ENCODE data around the gene KLF9. TPM values are rescaled to one million over a fixed set of nuclear protein-coding genes. Genes with fewer than 3 reads are reported as not detected.
A peak's percentile ranks its signal among the peaks of the same experiment; 100 is the strongest.

Gene KLF9
- 10 to 100 TPM in 3 of 4 donors, 1 to 10 TPM in 1; 1.3 to 33.7 (median 16.0) TPM for polyA plus RNA-seq
- long read RNA-seq, donor 1, full-length matches to known transcripts: 1 of 1 reads
- long read RNA-seq, donor 1, partial matches to known transcripts: 0 of 1 reads
- long read RNA-seq, donor 1, other reads (novel, unspliced or antisense): 0 of 1 reads
- long read RNA-seq, donor 2, full-length matches to known transcripts: 2 of 2 reads
- long read RNA-seq, donor 2, partial matches to known transcripts: 0 of 2 reads
- long read RNA-seq, donor 2, other reads (novel, unspliced or antisense): 0 of 2 reads
- long read RNA-seq, donor 3: 0 reads
- long read RNA-seq, donor 4: 0 reads
- long read RNA-seq, donor 5: 0 reads
- long read RNA-seq, donor 6, full-length matches to known transcripts: 1 of 1 reads
- long read RNA-seq, donor 6, partial matches to known transcripts: 0 of 1 reads
- long read RNA-seq, donor 6, other reads (novel, unspliced or antisense): 0 of 1 reads
- long read RNA-seq, donor 7, full-length matches to known transcripts: 3 of 3 reads
- long read RNA-seq, donor 7, partial matches to known transcripts: 0 of 3 reads
- long read RNA-seq, donor 7, other reads (novel, unspliced or antisense): 0 of 3 reads
- long read RNA-seq, donor 8: 0 reads
- long read RNA-seq, donor 9, full-length matches to known transcripts: 1 of 1 reads
- long read RNA-seq, donor 9, partial matches to known transcripts: 0 of 1 reads
- long read RNA-seq, donor 9, other reads (novel, unspliced or antisense): 0 of 1 reads
- long read RNA-seq, donor 10, full-length matches to known transcripts: 3 of 3 reads
- long read RNA-seq, donor 10, partial matches to known transcripts: 0 of 3 reads
- long read RNA-seq, donor 10, other reads (novel, unspliced or antisense): 0 of 3 reads

GRCh38 chr9:70413799-70414775 is at the start of gene KLF9:
KLF9 (minus strand) TSS chr9:70414657; CDS start chr9:70413363, 1,294 bp downstream.
- Histone ChIP-seq H3K9me3 (ENCODE audit: control insufficient read depth in 2 of 2, insufficient read depth in 1 of 2, low read depth in 1 of 2, low read length in 1 of 2) (no peaks in the 10 kb centered on the region), H3K27ac (ENCODE audit: low read depth in 1 of 3, low read length in 2 of 3) (peak within 1 kb of the TSS; percentile 75 to 100 (median 100)), H3K4me3 (ENCODE audit: low read depth in 1 of 3, low read length in 3 of 3) (peak within 1 kb of the TSS; percentile 41 to 85 (median 83)), H3K4me1 (ENCODE audit: control insufficient read depth in 3 of 3, insufficient read depth in 2 of 3, low read depth in 1 of 3, low read length in 2 of 3) (peaks cover 0 to 16% (median 0%) of the 10 kb centered on the region in 3 donors), H3K27me3 (ENCODE audit: control insufficient read depth in 3 of 3, insufficient read depth in 3 of 3, low read length in 3 of 3) (peaks cover 0 to 62% (median 0%) of the 10 kb centered on the region in 3 donors), H3K36me3 (ENCODE audit: control insufficient read depth in 3 of 3, insufficient read depth in 2 of 3, low read depth in 1 of 3, low read length in 3 of 3) (no peaks in the 10 kb centered on the region)
- FAIRE-seq: no peak
- peak; percentile 85 to 99 for DNase-seq
- 0 to 1% (median 0%) methylated on average over 48 of the region's 48 CpGs for WGBS, 3 donors

DNA sequence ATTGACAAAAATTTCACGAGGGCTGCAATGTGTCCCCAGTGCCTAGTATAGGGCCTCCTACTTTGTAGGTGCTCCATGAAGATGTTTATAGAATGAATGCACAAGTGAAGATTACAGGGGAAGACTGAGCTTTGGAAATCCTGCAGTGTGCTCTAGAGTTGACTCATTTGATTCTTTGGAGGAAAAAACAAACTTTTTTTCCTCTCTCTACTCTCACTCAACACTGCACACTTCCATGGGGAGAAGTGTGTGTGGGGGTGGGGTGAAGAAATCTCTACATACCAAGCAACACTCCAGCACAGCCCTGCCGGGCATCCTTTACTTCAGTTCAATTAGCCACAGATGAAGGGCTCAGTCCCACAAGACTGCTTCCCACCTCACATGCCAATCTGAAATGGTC is 49.4 kb upstream of the KLF9 start:
- Histone ChIP-seq H3K4me3 (ENCODE audit: low read depth in 1 of 3, low read length in 3 of 3) (no peak overlapping the region), H3K4me1 (ENCODE audit: control insufficient read depth in 3 of 3, insufficient read depth in 2 of 3, low read depth in 1 of 3, low read length in 2 of 3) (no peaks in the 10 kb centered on the region), H3K36me3 (ENCODE audit: control insufficient read depth in 3 of 3, insufficient read depth in 2 of 3, low read depth in 1 of 3, low read length in 3 of 3) (no peaks in the 10 kb centered on the region), H3K27ac (ENCODE audit: low read depth in 1 of 3, low read length in 2 of 3) (no peak overlapping the region), H3K27me3 (ENCODE audit: control insufficient read depth in 3 of 3, insufficient read depth in 3 of 3, low read length in 3 of 3) (peaks cover 0 to 2% (median 0%) of the 10 kb centered on the region in 3 donors), H3K9me3 (ENCODE audit: control insufficient read depth in 2 of 2, insufficient read depth in 1 of 2, low read depth in 1 of 2, low read length in 1 of 2) (no peaks in the 10 kb centered on the region)
- DNase-seq (no peak), FAIRE-seq (no peak)
- 84 to 94% (median 89%) methylated on average over 2 of the region's 2 CpGs for WGBS, 3 donors

GRCh38 chr9:70462300-70462699 is 47.8 kb upstream of the KLF9 start:
- DNase-seq (no peak), FAIRE-seq (no peak)
- Histone ChIP-seq H3K9me3 (ENCODE audit: control insufficient read depth in 2 of 2, insufficient read depth in 1 of 2, low read depth in 1 of 2, low read length in 1 of 2) (no peaks in the 10 kb centered on the region), H3K4me1 (ENCODE audit: control insufficient read depth in 3 of 3, insufficient read depth in 2 of 3, low read depth in 1 of 3, low read length in 2 of 3) (no peaks in the 10 kb centered on the region), H3K36me3 (ENCODE audit: control insufficient read depth in 3 of 3, insufficient read depth in 2 of 3, low read depth in 1 of 3, low read length in 3 of 3) (no peaks in the 10 kb centered on the region), H3K4me3 (ENCODE audit: low read depth in 1 of 3, low read length in 3 of 3) (no peak overlapping the region), H3K27ac (ENCODE audit: low read depth in 1 of 3, low read length in 2 of 3) (no peak overlapping the region), H3K27me3 (ENCODE audit: control insufficient read depth in 3 of 3, insufficient read depth in 3 of 3, low read length in 3 of 3) (peaks cover 0 to 2% (median 0%) of the 10 kb centered on the region in 3 donors)

DNA sequence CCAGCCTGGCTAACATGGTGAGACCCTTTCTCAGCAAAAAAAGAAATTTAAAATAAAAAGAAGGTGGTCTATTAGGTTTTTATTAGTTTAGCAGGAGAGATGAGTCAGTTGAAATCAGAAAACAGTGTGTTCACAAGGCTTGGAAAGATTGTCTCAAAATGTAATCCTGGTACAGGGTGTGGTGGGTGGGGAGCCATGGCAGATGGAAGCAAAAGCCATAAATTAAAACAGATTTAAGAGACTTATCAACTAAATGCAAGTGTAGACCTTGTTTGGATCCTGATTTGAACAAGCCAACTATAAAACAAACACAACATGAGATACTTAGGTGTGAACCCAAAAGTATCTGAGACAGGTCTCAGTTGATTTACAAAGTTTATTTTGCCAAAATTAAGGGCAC is 42.8 kb upstream of the KLF9 start:
- Histone ChIP-seq H3K4me3 (ENCODE audit: low read depth in 1 of 3, low read length in 3 of 3) (no peak overlapping the region), H3K4me1 (ENCODE audit: control insufficient read depth in 3 of 3, insufficient read depth in 2 of 3, low read depth in 1 of 3, low read length in 2 of 3) (no peaks in the 10 kb centered on the region), H3K27me3 (ENCODE audit: control insufficient read depth in 3 of 3, insufficient read depth in 3 of 3, low read length in 3 of 3) (no peaks in the 10 kb centered on the region), H3K27ac (ENCODE audit: low read depth in 1 of 3, low read length in 2 of 3) (no peak overlapping the region), H3K36me3 (ENCODE audit: control insufficient read depth in 3 of 3, insufficient read depth in 2 of 3, low read depth in 1 of 3, low read length in 3 of 3) (no peaks in the 10 kb centered on the region), H3K9me3 (ENCODE audit: control insufficient read depth in 2 of 2, insufficient read depth in 1 of 2, low read depth in 1 of 2, low read length in 1 of 2) (no peaks in the 10 kb centered on the region)
- FAIRE-seq (no peak), DNase-seq (no peak)

GRCh38 chr9:70455993-70456704 is 41.7 kb upstream of the KLF9 start:
- Histone ChIP-seq H3K36me3 (ENCODE audit: control insufficient read depth in 3 of 3, insufficient read depth in 2 of 3, low read depth in 1 of 3, low read length in 3 of 3) (no peaks in the 10 kb centered on the region), H3K9me3 (ENCODE audit: control insufficient read depth in 2 of 2, insufficient read depth in 1 of 2, low read depth in 1 of 2, low read length in 1 of 2) (no peaks in the 10 kb centered on the region), H3K27ac (ENCODE audit: low read depth in 1 of 3, low read length in 2 of 3) (peak overlapping the region in 1 of 3 donors; percentile 14), H3K4me1 (ENCODE audit: control insufficient read depth in 3 of 3, insufficient read depth in 2 of 3, low read depth in 1 of 3, low read length in 2 of 3) (no peaks in the 10 kb centered on the region), H3K4me3 (ENCODE audit: low read depth in 1 of 3, low read length in 3 of 3) (no peak overlapping the region), H3K27me3 (ENCODE audit: control insufficient read depth in 3 of 3, insufficient read depth in 3 of 3, low read length in 3 of 3) (no peaks in the 10 kb centered on the region)
- no peak for FAIRE-seq
- 77 to 82% (median 79%) methylated on average over 7 of the region's 7 CpGs for WGBS, 3 donors
- no peak for DNase-seq

- no peaks in the 10 kb centered on the region for H3K27me3 ChIP-seq (ENCODE audit: control insufficient read depth in 3 of 3, insufficient read depth in 3 of 3, low read length in 3 of 3)
- FAIRE-seq (no peak), DNase-seq (no peak)
- WGBS, 3 donors: 91 to 93% (median 92%) methylated on average over 3 of the region's 3 CpGs
- no peak overlapping the region for H3K27ac ChIP-seq (ENCODE audit: low read depth in 1 of 3, low read length in 2 of 3)
- H3K9me3 ChIP-seq (ENCODE audit: control insufficient read depth in 2 of 2, insufficient read depth in 1 of 2, low read depth in 1 of 2, low read length in 1 of 2): no peaks in the 10 kb centered on the region
- H3K36me3 ChIP-seq (ENCODE audit: control insufficient read depth in 3 of 3, insufficient read depth in 2 of 3, low read depth in 1 of 3, low read length in 3 of 3): no peaks in the 10 kb centered on the region
- H3K4me3 ChIP-seq (ENCODE audit: low read depth in 1 of 3, low read length in 3 of 3): no peak overlapping the region
- H3K4me1 ChIP-seq (ENCODE audit: control insufficient read depth in 3 of 3, insufficient read depth in 2 of 3, low read depth in 1 of 3, low read length in 2 of 3): peaks cover 0 to 2% (median 0%) of the 10 kb centered on the region in 3 donors
Observed at GRCh38 chr9:70452365-70452764, 37.9 kb upstream of the KLF9 start.

GRCh38 chr9:70451765-70452164 is 37.3 kb upstream of the KLF9 start:
- no peak overlapping the region for H3K27ac ChIP-seq (ENCODE audit: low read depth in 1 of 3, low read length in 2 of 3)
- no peaks in the 10 kb centered on the region for H3K9me3 ChIP-seq (ENCODE audit: control insufficient read depth in 2 of 2, insufficient read depth in 1 of 2, low read depth in 1 of 2, low read length in 1 of 2)
- WGBS, 3 donors: 78 to 86% (median 78%) methylated on average over 5 of the region's 5 CpGs
- no peak for FAIRE-seq
- no peaks in the 10 kb centered on the region for H3K27me3 ChIP-seq (ENCODE audit: control insufficient read depth in 3 of 3, insufficient read depth in 3 of 3, low read length in 3 of 3)
- DNase-seq: no peak
- H3K4me3 ChIP-seq (ENCODE audit: low read depth in 1 of 3, low read length in 3 of 3): no peak overlapping the region
- no peaks in the 10 kb centered on the region for H3K36me3 ChIP-seq (ENCODE audit: control insufficient read depth in 3 of 3, insufficient read depth in 2 of 3, low read depth in 1 of 3, low read length in 3 of 3)
- peaks cover 0 to 2% (median 0%) of the 10 kb centered on the region in 3 donors for H3K4me1 ChIP-seq (ENCODE audit: control insufficient read depth in 3 of 3, insufficient read depth in 2 of 3, low read depth in 1 of 3, low read length in 2 of 3)
